Neural crest cell (in vitro differentiated cells): ENCODE measurements around the gene SYNGR1. TPM values are rescaled to one million over a fixed set of nuclear protein-coding genes. Genes with fewer than 3 reads are reported as not detected.

Experiments used
- DNase-seq: peaks from one replicate; pipeline ENCODE4 v3.0.0; 2021; ENCODE audit warnings: low read depth, mixed read lengths, low spot score
- H3K27ac Mint-ChIP-seq: one replicate; pipeline ENCODE4 v1.8.0; 2021; ENCODE audit warnings: mild to moderate bottlenecking, mixed read lengths; ENCODE audit not compliant: unreplicated experiment
- H3K27me3 Mint-ChIP-seq: 2 replicates; pipeline ENCODE4 v1.8.0; 2021; ENCODE audit warnings: low read depth, mild to moderate bottlenecking, mixed read lengths
- H3K36me3 Mint-ChIP-seq: 2 replicates; pipeline ENCODE4 v1.8.0; 2021; ENCODE audit warnings: low read depth, mild to moderate bottlenecking, mixed read lengths
- H3K4me1 Mint-ChIP-seq: 2 replicates; pipeline ENCODE4 v1.8.0; 2021; ENCODE audit warnings: mixed read lengths
- H3K4me3 Mint-ChIP-seq: one replicate; pipeline ENCODE4 v1.8.0; 2021; ENCODE audit warnings: mild to moderate bottlenecking, mixed read lengths
- H3K9me3 Mint-ChIP-seq: 2 replicates; pipeline ENCODE4 v1.8.0; 2021; ENCODE audit warnings: mixed read lengths
- total RNA-seq: library from RNA; stranded (reverse); gene quantifications from 2 replicates; pipeline ENCODE4 v1.2.1, GENCODE V29; 2021
- TF ChIP-seq, protein P1 (sequence below): fragments of 200-600 bp; sonication (generic); conservative IDR thresholded peaks from 2 replicates; pipeline ENCODE4 v1.5.0; 2021; ENCODE audit warnings: antibody characterized with exemption, mild to moderate bottlenecking

Gene SYNGR1
- total RNA-seq, 1 donor from 2014 or later: 30.0 TPM

DNA sequence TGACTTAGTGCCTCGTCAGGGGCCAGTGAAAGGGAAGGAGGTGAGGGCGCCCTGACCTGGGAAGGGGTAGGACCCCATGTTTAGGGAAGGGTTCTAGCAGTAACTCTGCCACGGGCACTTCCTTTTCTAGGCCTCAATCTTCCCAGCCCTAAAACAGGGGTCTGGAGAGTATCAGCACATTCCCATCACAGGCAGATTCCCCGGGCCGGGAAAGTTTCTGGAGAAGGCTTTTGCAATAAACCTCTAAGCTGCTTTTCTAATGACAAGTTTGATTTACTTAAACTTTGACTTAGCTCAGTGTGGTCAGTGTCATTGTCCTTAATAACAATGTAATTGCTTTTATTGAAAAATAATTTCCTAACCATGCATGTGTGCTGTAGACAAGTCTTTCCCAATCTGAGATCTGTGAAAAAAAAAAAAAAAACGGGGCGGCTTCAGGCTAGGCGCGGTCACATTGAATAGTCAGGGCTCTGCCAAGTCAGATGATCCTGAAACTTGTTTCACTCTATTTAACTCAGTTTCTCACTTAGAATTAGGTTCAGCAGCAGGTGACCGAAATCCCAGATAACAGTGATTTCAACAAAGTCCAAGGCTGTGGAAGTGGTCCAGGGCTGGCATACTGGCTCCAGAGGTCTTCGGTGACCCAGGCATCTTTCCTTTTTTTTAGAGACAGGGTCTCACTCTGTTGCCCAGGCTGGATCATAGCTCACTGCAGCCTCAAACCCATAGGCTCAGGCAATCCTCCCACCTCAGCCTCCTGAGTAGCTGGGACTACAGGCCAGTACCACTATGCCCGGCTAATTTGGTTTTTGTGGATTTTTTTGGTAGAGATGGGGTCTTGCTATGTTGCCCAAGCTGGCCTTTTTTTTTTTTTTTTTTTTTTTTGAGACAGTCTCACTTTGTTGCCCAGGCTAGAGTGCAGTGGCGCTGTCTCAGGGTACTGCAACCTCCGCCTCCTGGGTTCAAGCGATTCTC is 30.3 kb downstream of the SYNGR1 start:
- DNase-seq: no peak
- Mint-ChIP-seq H3K4me1 (no peaks in the 10 kb centered on the region), H3K27ac (no peak overlapping the region), H3K9me3 (no peaks in the 10 kb centered on the region), H3K4me3 (no peak overlapping the region), H3K27me3 (no peaks in the 10 kb centered on the region), H3K36me3 (peaks cover 3% of the 10 kb centered on the region)
- TF ChIP-seq, protein P1, sequence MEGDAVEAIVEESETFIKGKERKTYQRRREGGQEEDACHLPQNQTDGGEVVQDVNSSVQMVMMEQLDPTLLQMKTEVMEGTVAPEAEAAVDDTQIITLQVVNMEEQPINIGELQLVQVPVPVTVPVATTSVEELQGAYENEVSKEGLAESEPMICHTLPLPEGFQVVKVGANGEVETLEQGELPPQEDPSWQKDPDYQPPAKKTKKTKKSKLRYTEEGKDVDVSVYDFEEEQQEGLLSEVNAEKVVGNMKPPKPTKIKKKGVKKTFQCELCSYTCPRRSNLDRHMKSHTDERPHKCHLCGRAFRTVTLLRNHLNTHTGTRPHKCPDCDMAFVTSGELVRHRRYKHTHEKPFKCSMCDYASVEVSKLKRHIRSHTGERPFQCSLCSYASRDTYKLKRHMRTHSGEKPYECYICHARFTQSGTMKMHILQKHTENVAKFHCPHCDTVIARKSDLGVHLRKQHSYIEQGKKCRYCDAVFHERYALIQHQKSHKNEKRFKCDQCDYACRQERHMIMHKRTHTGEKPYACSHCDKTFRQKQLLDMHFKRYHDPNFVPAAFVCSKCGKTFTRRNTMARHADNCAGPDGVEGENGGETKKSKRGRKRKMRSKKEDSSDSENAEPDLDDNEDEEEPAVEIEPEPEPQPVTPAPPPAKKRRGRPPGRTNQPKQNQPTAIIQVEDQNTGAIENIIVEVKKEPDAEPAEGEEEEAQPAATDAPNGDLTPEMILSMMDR: no peak

DNA sequence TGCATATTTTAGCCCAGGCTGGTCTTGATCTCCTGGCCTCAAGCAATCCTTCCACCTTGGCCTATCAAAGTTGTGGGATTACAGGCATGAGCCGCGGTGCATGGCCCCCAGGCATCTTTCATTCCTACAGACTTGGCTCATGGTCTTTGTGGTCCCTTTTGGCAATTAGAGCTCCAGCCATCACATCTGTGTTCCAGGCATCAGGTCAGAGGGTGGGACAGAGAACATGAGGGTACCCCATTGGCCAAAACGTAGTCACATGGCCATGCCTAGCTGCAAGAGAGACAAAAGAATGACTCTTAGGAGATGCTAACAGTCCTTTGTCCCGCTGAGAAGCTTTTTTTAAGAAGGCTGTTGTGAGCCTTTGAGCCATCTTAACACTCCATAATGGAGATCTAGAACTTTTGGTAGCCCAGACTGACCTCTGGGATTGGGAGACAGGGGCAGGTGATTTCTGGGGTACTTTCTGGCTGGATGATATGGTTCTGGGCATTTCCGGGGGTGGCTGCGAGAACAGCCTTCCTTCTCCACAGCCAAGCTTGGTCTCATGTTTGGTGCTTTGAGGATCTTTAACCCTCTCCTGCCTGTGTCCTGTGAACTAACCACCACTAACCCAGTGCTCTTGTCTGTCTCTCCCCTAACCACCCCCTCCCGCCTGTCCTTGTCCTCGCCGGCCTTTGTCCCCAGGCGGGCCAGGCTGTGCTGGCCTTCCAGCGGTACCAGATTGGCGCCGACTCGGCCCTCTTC is 31.4 kb downstream of the SYNGR1 start:
- no peak for DNase-seq
- H3K27ac Mint-ChIP-seq: peak overlapping the region; percentile 22
- H3K36me3 Mint-ChIP-seq: peaks cover 3% of the 10 kb centered on the region
- no peaks in the 10 kb centered on the region for H3K4me1 Mint-ChIP-seq
- H3K4me3 Mint-ChIP-seq: no peak overlapping the region
- H3K9me3 Mint-ChIP-seq: no peaks in the 10 kb centered on the region
- TF ChIP-seq, protein P1: no peak
- H3K27me3 Mint-ChIP-seq: no peaks in the 10 kb centered on the region

DNA sequence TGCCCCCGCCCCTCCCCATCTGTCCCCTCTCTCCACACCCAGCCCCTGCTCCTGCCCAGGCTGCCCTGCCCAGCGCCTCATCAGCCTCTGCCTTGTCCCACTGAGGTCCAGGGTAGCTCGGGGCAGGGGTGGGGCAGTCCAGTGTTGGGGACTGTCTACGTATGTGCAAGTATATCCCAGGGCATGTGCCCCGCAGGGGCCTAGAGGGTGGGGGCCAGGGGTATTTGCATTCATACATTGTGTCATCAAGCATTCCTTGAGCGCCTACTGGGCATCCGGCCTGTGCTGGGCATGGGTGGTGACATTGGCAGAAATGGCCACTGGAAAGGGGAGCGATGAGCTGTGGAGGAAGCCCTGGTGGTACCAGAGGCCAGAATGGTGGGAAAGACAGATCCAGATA is 32.1 kb downstream of the SYNGR1 start:
- no peak for DNase-seq
- Mint-ChIP-seq H3K27ac (no peak overlapping the region), H3K4me3 (no peak overlapping the region), H3K9me3 (no peaks in the 10 kb centered on the region), H3K4me1 (peaks cover under 1% of the 10 kb centered on the region), H3K36me3 (peaks cover 3% of the 10 kb centered on the region), H3K27me3 (peaks cover 1% of the 10 kb centered on the region)
- TF ChIP-seq, protein P1: no peak

DNA sequence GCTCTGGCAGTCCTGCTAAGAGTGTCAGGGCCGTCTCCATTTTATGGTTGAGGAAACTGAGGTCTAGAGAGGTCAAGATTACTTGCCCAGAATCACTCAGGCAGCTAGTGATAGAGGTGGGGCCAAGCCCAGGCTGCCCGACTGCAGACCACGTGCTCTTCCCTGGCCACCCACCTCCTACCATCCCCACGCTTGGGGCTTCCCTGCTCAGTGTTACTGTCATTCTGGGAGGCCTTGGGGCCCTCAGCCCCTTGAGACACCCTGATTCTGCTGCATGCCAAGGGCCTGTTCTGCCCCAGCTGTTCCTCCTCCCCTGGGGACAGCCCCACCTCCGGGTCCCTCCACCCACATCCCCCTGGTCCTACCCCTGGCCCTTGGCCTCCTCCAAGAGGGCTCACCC is 32.6 kb downstream of the SYNGR1 start:
- peaks cover 3% of the 10 kb centered on the region for H3K36me3 Mint-ChIP-seq
- TF ChIP-seq, protein P1: no peak
- no peak overlapping the region for H3K27ac Mint-ChIP-seq
- peaks cover 6% of the 10 kb centered on the region for H3K27me3 Mint-ChIP-seq
- peaks cover 4% of the 10 kb centered on the region for H3K9me3 Mint-ChIP-seq
- H3K4me3 Mint-ChIP-seq: no peak overlapping the region
- DNase-seq: no peak
- peaks cover 5% of the 10 kb centered on the region for H3K4me1 Mint-ChIP-seq

DNA sequence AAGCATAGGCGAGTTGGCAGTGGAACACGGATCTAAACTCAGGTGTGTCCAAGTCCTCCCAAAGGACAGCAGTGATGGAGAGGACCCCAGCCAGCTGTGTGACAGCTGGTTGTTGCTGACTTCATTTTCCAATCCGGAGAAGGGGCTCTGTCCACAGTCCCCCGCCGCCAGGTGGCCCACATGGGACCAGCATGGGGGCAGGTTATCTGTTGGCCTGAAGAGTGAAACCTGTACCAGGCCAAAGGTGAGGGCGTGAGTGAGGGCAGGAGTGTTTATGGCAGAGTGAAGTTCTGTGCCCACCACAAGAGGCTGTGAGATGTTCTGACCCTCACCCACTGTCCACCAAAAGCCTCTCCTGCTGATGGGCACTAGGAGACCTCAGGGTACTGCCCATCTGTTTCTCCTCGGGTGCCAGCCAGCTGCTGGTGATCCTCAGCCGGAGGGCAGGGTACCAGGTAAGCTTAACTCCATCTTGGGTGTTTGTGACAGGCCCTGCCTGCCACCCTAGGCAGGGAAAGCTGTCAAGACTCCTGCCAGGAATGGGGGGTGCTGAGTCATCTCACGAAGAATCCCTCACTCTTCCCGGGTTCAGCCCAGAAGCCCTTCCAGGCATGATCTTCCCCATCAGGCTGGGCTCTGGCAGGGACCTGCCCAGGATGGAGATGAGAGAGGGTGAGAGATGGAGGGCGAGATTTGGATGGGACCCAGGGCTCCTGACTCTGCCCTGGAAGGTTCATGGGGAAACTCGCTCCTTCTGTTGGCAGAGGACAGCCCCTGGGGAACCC is 34.2 kb downstream of the SYNGR1 start:
- H3K9me3 Mint-ChIP-seq: peaks cover 4% of the 10 kb centered on the region
- H3K36me3 Mint-ChIP-seq: peaks cover 3% of the 10 kb centered on the region
- TF ChIP-seq, protein P1: no peak
- H3K4me3 Mint-ChIP-seq: no peak overlapping the region
- H3K27me3 Mint-ChIP-seq: peaks cover 16% of the 10 kb centered on the region
- DNase-seq: no peak
- no peak overlapping the region for H3K27ac Mint-ChIP-seq
- H3K4me1 Mint-ChIP-seq: peaks cover 6% of the 10 kb centered on the region
